Stimulated activated CD8-positive, alpha-beta memory T cell treated with anti-CD3 and anti-CD28 coated beads, Interleukin-15, amount 100 ng/mL, for 48 hours (primary cell): ENCODE data around the gene SLC66A3.

Source experiments
- DNase-seq, 2 donors: peaks; one replicate each; pipeline ENCODE4 v3.0.0-alpha.2; 2020; ENCODE audit warnings: low read depth in 2 of 2

The SLC66A3 gene

GRCh38 chr2:11213975-11214374 is 58.7 kb downstream of the SLC66A3 start:
- no peak for DNase-seq

GRCh38 chr2:11214770-11215169 is 59.5 kb downstream of the SLC66A3 start:
- no peak for DNase-seq

- no peak for DNase-seq
These were observed 60.1 kb downstream of the SLC66A3 start for GRCh38 chr2:11215407-11215806.

GRCh38 chr2:11220445-11220844 is 65.2 kb downstream of the SLC66A3 start:
- DNase-seq, result no peak

GRCh38 chr2:11222845-11223244 is 67.6 kb downstream of the SLC66A3 start:
- DNase-seq, result no peak

- no peak for DNase-seq
These were observed 69.6 kb downstream of the SLC66A3 start for GRCh38 chr2:11224887-11225286.

GRCh38 chr2:11227595-11227994 is 72.3 kb downstream of the SLC66A3 start:
- DNase-seq, result no peak
